ENCODE data around the gene EXOC3L2. TPM values are rescaled to one million over a fixed set of nuclear protein-coding genes. Genes with fewer than 3 reads are reported as not detected.

Gene EXOC3L2
- total and polyA plus RNA-seq, 10 of the 15 experiments (the other 5 are each of a cell fraction or from before 2014, with no cell fraction given), result not detected

- intact Hi-C loops (cut with micrococcal nuclease; ENCODE audit: unreplicated experiment), result loop anchor here (1.0 kb wide), 1 partner anchor 27 kb away; no protein-coding TSS in a partner anchor
- Histone ChIP-seq H2AFZ (ENCODE audit: control insufficient read depth, low read depth, low read length) (peak overlapping the region; percentile 67), H3K9me3 (replicated peaks; ENCODE audit: control insufficient read depth, insufficient read depth, low read length) (no peaks in the 10 kb centered on the region), H4K20me1 (ENCODE audit: control insufficient read depth, insufficient read depth) (no peaks in the 10 kb centered on the region), H3K27ac (ENCODE audit: control insufficient read depth, insufficient read depth) (peak overlapping the region; percentile 64; the same call in 1 of the 2 replicates), H3K4me3 (no peak overlapping the region), H3K4me1 (ENCODE audit: control insufficient read depth, insufficient read depth, low read length) (peaks cover 18% of the 10 kb centered on the region), H3K79me2 (ENCODE audit: control insufficient read depth, insufficient read depth, low read length) (no peaks in the 10 kb centered on the region), H3K27me3 (replicated peaks in 1 of 2; ENCODE audit: control insufficient read depth in 2 of 2, insufficient read depth in 2 of 2, low read length in 1 of 2) (no peaks in the 10 kb centered on the region; a peak in 1 of 4 replicates), H3K4me2 (ENCODE audit: control insufficient read depth, insufficient read depth) (peak overlapping the region; percentile 12), H3K9ac (ENCODE audit: control insufficient read depth, insufficient read depth, low read length) (peak overlapping the region; percentile 48; the same call in 1 of the 2 replicates), H3K36me3 (ENCODE audit: control insufficient read depth in 2 of 2, insufficient read depth in 2 of 2, low read length in 1 of 2) (no peaks in the 10 kb centered on the region)
- 26% methylated on average over 27 of the region's 27 CpGs for WGBS (ENCODE audit: insufficient coverage, insufficient replicate concordance, low lambda C conversion rate, missing lambda C conversion rate)
- ChIA-PET POLR2A (interaction anchor here (1.0 to 3.0 kb wide), 6 partner anchors 9 to 125 kb away, joined by 3 to 26 read pairs (median 6); partner anchors contain the start of genes BLOC1S3 and TRAPPC6A), SMC1A (ENCODE audit: uncharacterized antibody, unreplicated experiment) (interaction anchor here (0.5 to 2.6 kb wide), 12 partner anchors 13 to 209 kb away, joined by 3 to 17 read pairs (median 3); partner anchors contain the start of genes BLOC1S3, PPP1R37 and TRAPPC6A), RAD21 (ENCODE audit: unreplicated experiment) (interaction anchor here (0.8 to 2.8 kb wide), 10 partner anchors 11 to 148 kb away, joined by 3 to 19 read pairs (median 6); partner anchors contain the start of genes BLOC1S3, PPP1R37 and TRAPPC6A), CTCF (interaction anchor here (0.6 to 1.9 kb wide), 12 partner anchors 14 to 162 kb away, joined by 3 to 18 read pairs (median 4); partner anchors contain the start of genes BLOC1S3 and TRAPPC6A)
- BruUV-seq (replicated peaks), result no TSS peak
- in situ Hi-C loops (cut with MboI), result no loop called here
- FAIRE-seq (peak; percentile 87), ATAC-seq (peak; percentile 92), DNase-seq (ENCODE audit: low read depth, low spot score) (peak; percentile 64)
- TF ChIP-seq BCLAF1 (IDR thresholded peaks at IDR 0.05), result no peak
- no peak for TF ChIP-seq YBX1 (IDR thresholded peaks at IDR 0.05)
- no peak for TF ChIP-seq RAD51 (IDR thresholded peaks at IDR 0.05)
- TF ChIP-seq CBX5 (IDR thresholded peaks at IDR 0.05; ENCODE audit: low read depth), result no peak
- TF ChIP-seq FOXK2 (IDR thresholded peaks at IDR 0.05), result no peak
- TF ChIP-seq MLLT1 (IDR thresholded peaks at IDR 0.05), result no peak
- TF ChIP-seq ZBTB4 (CRISPR knock-in tag; IDR thresholded peaks at IDR 0.05), result no peak
- TF ChIP-seq STAT1 (conservative IDR thresholded peaks at IDR 0.05), result no peak
- TF ChIP-seq PRDM15 (CRISPR knock-in tag; IDR thresholded peaks at IDR 0.05), result no peak
- no peak for TF ChIP-seq RCOR1 (conservative IDR thresholded peaks at IDR 0.05; ENCODE audit: low read depth, low read length)
Measured at GRCh38 chr19:45164577-45165335, 80.5 kb downstream of the EXOC3L2 start.

Data from GM12878 (cell line).